BE2C (cell line): ENCODE results near the gene PIK3R6.
"Not testable (repeated sequence)": the region's sequence is repeated elsewhere in the genome, so short reads cannot be mapped to it uniquely, and the experiment has no call there.

Experiments used
- DNase-seq: peaks from one replicate; pipeline ENCODE4 v3.0.0-alpha.2; 2020
- H3K27me3 ChIP-seq: fragments of 250-450 bp; sonication (Bioruptor Pico); 2 replicates; pipeline ENCODE4 v1.5.1; 2020; ENCODE audit warnings: mild to moderate bottlenecking
- H3K36me3 ChIP-seq: fragments of 250-450 bp; sonication (Bioruptor Pico); 2 replicates; pipeline ENCODE4 v1.5.1; 2020; ENCODE audit warnings: mild to moderate bottlenecking
- H3K4me1 ChIP-seq: fragments of 250-450 bp; sonication (Bioruptor Pico); 2 replicates; pipeline ENCODE4 v1.5.1; 2020
- H3K4me3 ChIP-seq: 2 replicates; pipeline ENCODE4 v1.5.1; 2011; ENCODE audit warnings: low read depth, low read length
- H3K9me3 ChIP-seq: fragments of 250-450 bp; sonication (Bioruptor Pico); 2 replicates; pipeline ENCODE4 v1.5.1; 2020
- CTCF ChIP-seq: IDR thresholded peaks from 2 replicates; pipeline ENCODE4 v1.5.1; 2012; ENCODE audit warnings: mild to moderate bottlenecking, low read depth, low read length

Gene PIK3R6

GRCh38 chr17:8885967-8886684 is 18.7 kb upstream of the PIK3R6 start:
- H3K4me1 ChIP-seq, result no peaks in the 10 kb centered on the region
- no peak for DNase-seq
- H3K36me3 ChIP-seq, result no peaks in the 10 kb centered on the region
- H3K9me3 ChIP-seq, result no peaks in the 10 kb centered on the region
- no peaks in the 10 kb centered on the region for H3K27me3 ChIP-seq
- no peak for TF ChIP-seq CTCF
- H3K4me3 ChIP-seq, result no peak overlapping the region

- H3K4me3 ChIP-seq, H3K9me3 ChIP-seq, H3K27me3 ChIP-seq, H3K36me3 ChIP-seq, H3K4me1 ChIP-seq: not testable (repeated sequence)
- DNase-seq, result peak; percentile 15
Measured at GRCh38 chr17:8885163-8885966, 17.9 kb upstream of the PIK3R6 start.

GRCh38 chr17:8884336-8884990 is 17.0 kb upstream of the PIK3R6 start:
- Histone ChIP-seq H3K9me3 (no peaks in the 10 kb centered on the region), H3K36me3 (no peaks in the 10 kb centered on the region), H3K27me3 (no peaks in the 10 kb centered on the region), H3K4me1 (no peaks in the 10 kb centered on the region), H3K4me3 (no peak overlapping the region)
- DNase-seq, result no peak
- no peak for TF ChIP-seq CTCF

- Histone ChIP-seq H3K9me3 (no peaks in the 10 kb centered on the region), H3K4me1 (no peaks in the 10 kb centered on the region), H3K4me3 (no peak overlapping the region), H3K27me3 (peaks cover under 1% of the 10 kb centered on the region; the same call in 1 of the 2 replicates), H3K36me3 (no peaks in the 10 kb centered on the region)
- no peak for DNase-seq
- no peak for TF ChIP-seq CTCF
Measured at GRCh38 chr17:8883353-8883752, 15.9 kb upstream of the PIK3R6 start.

GRCh38 chr17:8881606-8882005 is 14.1 kb upstream of the PIK3R6 start:
- Histone ChIP-seq H3K9me3 (no peaks in the 10 kb centered on the region), H3K36me3 (no peaks in the 10 kb centered on the region), H3K27me3 (peaks cover 3% of the 10 kb centered on the region; the same call in 1 of the 2 replicates), H3K4me1 (no peaks in the 10 kb centered on the region), H3K4me3 (no peak overlapping the region)
- DNase-seq, result no peak
- TF ChIP-seq CTCF, result no peak

- no peak for DNase-seq
- Histone ChIP-seq H3K27me3 (peaks cover 3% of the 10 kb centered on the region; the same call in 1 of the 2 replicates), H3K9me3 (no peaks in the 10 kb centered on the region), H3K4me1 (no peaks in the 10 kb centered on the region), H3K4me3 (no peak overlapping the region), H3K36me3 (no peaks in the 10 kb centered on the region)
- TF ChIP-seq CTCF, result no peak
Measured at GRCh38 chr17:8880466-8880865, 13.0 kb upstream of the PIK3R6 start.
